H1 (cell line): ENCODE data around the gene SPATA6L. TPM values are rescaled to one million over a fixed set of nuclear protein-coding genes. Genes with fewer than 3 reads are reported as not detected.

Experiments
- CTCF ChIA-PET: fragments of 300-600 bp; sonication (Branson Sonifier 250); formaldehyde crosslinking; loops from one replicate; lab custom pipeline; 2021; ENCODE audit not compliant: partially characterized antibody; lab: Charles Lee
- POLR2A ChIA-PET: fragments of 300-600 bp; sonication (Branson Sonifier 250); formaldehyde crosslinking; loops from one replicate; lab custom pipeline; 2021; ENCODE audit warnings: inconsistent platforms; ENCODE audit not compliant: partially characterized antibody; lab: Charles Lee
- DNase-seq, 2 experiments: peaks; one replicate each; pipeline versions ENCODE4 v3.0.0 to v3.0.0-alpha.2; 2010 to 2022; ENCODE audit warnings: low spot score in 2 of 2, low read depth in 1 of 2, mixed read lengths in 1 of 2
- FAIRE-seq: peaks from 2 replicates; lab custom pipeline; 2011; peaks lifted over from hg19 to GRCh38; lab: Jason Lieb, UNC
- H2AFZ ChIP-seq: 2 replicates; pipeline ENCODE4 v1.8.1; 2012; ENCODE audit warnings: low read length, inconsistent platforms
- H2AK5ac ChIP-seq: 2 replicates; pipeline ENCODE4 v1.6.1; 2013; ENCODE audit warnings: low read depth, low read length
- H2BK120ac ChIP-seq: replicated peaks from 2 replicates; pipeline ENCODE3; 2013; ENCODE audit warnings: low read depth, low read length, inconsistent platforms
- H2BK12ac ChIP-seq: 2 replicates; pipeline ENCODE4 v1.6.1; 2013; ENCODE audit warnings: low read depth, low read length
- H2BK15ac ChIP-seq: 2 replicates; pipeline ENCODE4 v1.6.1; 2013; ENCODE audit warnings: low read length
- H2BK20ac ChIP-seq: 2 replicates; pipeline ENCODE4 v1.6.1; 2013; ENCODE audit warnings: low read length
- H2BK5ac ChIP-seq: 2 replicates; pipeline ENCODE4 v1.6.1; 2013; ENCODE audit warnings: low read depth, low read length
- H3K14ac ChIP-seq: 2 replicates; pipeline ENCODE4 v1.6.1; 2013; ENCODE audit warnings: inconsistent platforms; ENCODE audit not compliant: insufficient read length
- H3K18ac ChIP-seq: 2 replicates; pipeline ENCODE4 v1.6.1; 2013; ENCODE audit warnings: low read length; ENCODE audit errors: extremely low read depth
- H3K23ac ChIP-seq: 2 replicates; pipeline ENCODE4 v1.6.1; 2013; ENCODE audit warnings: inconsistent platforms; ENCODE audit not compliant: insufficient read length
- H3K23me2 ChIP-seq: 2 replicates; pipeline ENCODE4 v1.6.1; 2013; ENCODE audit warnings: low read depth, low read length
- H3K27ac ChIP-seq: 2 replicates; pipeline ENCODE4 v1.6.1; 2011; ENCODE audit warnings: low read depth, low read length, inconsistent platforms
- H3K27me3 ChIP-seq, 4 experiments: replicated peaks in 1 of 4; 1 replicate in 1 of 4; 2 replicates in 3 of 4; pipeline versions ENCODE4 v1.6.1 to v1.8.1; 2011 to 2013; ENCODE audit warnings: low read length in 3 of 4, mild to moderate bottlenecking in 3 of 4, inconsistent platforms in 2 of 4, mixed read lengths in 2 of 4, moderate library complexity in 1 of 4; ENCODE audit not compliant: control insufficient read depth in 3 of 4, insufficient read depth in 3 of 4; ENCODE audit errors: extremely low read depth in 1 of 4
- H3K36me3 ChIP-seq, 4 experiments: 2 replicates each; pipeline versions ENCODE4 v1.6.1 to v1.8.1; 2011 to 2013; ENCODE audit warnings: mild to moderate bottlenecking in 4 of 4, low read length in 3 of 4, moderate library complexity in 2 of 4, control low read depth in 1 of 4, inconsistent platforms in 1 of 4; ENCODE audit not compliant: insufficient read depth in 4 of 4, control insufficient read depth in 2 of 4
- H3K4ac ChIP-seq: replicated peaks from 2 replicates; pipeline ENCODE3; 2013; ENCODE audit warnings: low read length, low read depth, mixed read lengths, inconsistent platforms; ENCODE audit not compliant: insufficient read length
- H3K4me1 ChIP-seq, 4 experiments: replicated peaks in 1 of 4; 1 replicate in 1 of 4; 2 replicates in 3 of 4; pipeline versions ENCODE4 v1.6.1 to v1.8.1; 2011 to 2013; ENCODE audit warnings: low read length in 3 of 4, inconsistent platforms in 2 of 4, mixed read lengths in 1 of 4; ENCODE audit not compliant: insufficient read depth in 4 of 4, control insufficient read depth in 3 of 4
- H3K4me2 ChIP-seq, 2 experiments: 2 replicates each; pipeline versions ENCODE4 v1.6.1 to v1.8.1; 2011 to 2013; ENCODE audit warnings: low read depth in 2 of 2, low read length in 2 of 2, control low read depth in 1 of 2, inconsistent platforms in 1 of 2, mild to moderate bottlenecking in 1 of 2; ENCODE audit not compliant: insufficient read depth in 1 of 2
- H3K4me3 ChIP-seq, 4 experiments: fragments of 200-600, 300-600 bp in 1 of 4; sonication (generic), shearing (Covaris generic), sonication (Bioruptor Twin) in 1 of 4; 2 replicates each; pipeline versions ENCODE4 v1.5.1 to v1.8.1; 2011 to 2016; ENCODE audit warnings: low read length in 4 of 4, low read depth in 3 of 4, control low read depth in 2 of 4, inconsistent platforms in 2 of 4, mild to moderate bottlenecking in 2 of 4, mixed read lengths in 1 of 4, moderate library complexity in 1 of 4; ENCODE audit not compliant: insufficient read depth in 2 of 4; ENCODE audit errors: extremely low read depth in 1 of 4
- H3K56ac ChIP-seq: replicated peaks from 2 replicates; pipeline ENCODE3; 2013; ENCODE audit warnings: low read depth, mild to moderate bottlenecking, mixed read lengths, low read length, inconsistent platforms; ENCODE audit not compliant: insufficient read length
- H3K79me1 ChIP-seq: 2 replicates; pipeline ENCODE4 v1.6.1; 2013; ENCODE audit warnings: low read depth, low read length, control low read depth
- H3K79me2 ChIP-seq, 2 experiments: 2 replicates each; pipeline versions ENCODE4 v1.6.1 to v1.8.1; 2012 to 2013; ENCODE audit warnings: low read length in 2 of 2, mild to moderate bottlenecking in 2 of 2, inconsistent platforms in 1 of 2; ENCODE audit not compliant: insufficient read depth in 2 of 2, control insufficient read depth in 1 of 2
- H3K9ac ChIP-seq, 4 experiments: replicated peaks in 1 of 4; 1 replicate in 1 of 4; 2 replicates in 3 of 4; pipeline versions ENCODE4 v1.6.1 to v1.8.1; 2011 to 2013; ENCODE audit warnings: low read depth in 3 of 4, low read length in 3 of 4, control low read depth in 2 of 4, mild to moderate bottlenecking in 2 of 4, moderate library complexity in 2 of 4, inconsistent platforms in 1 of 4; ENCODE audit errors: extremely low read depth in 1 of 4
- H3K9me3 ChIP-seq, 2 experiments: 2 replicates each; pipeline versions ENCODE4 v1.6.1 to v1.8.1; 2012 to 2013; ENCODE audit warnings: mild to moderate bottlenecking in 2 of 2, moderate library complexity in 2 of 2, control low read depth in 1 of 2, inconsistent platforms in 1 of 2, low read depth in 1 of 2, low read length in 1 of 2, mixed read lengths in 1 of 2; ENCODE audit not compliant: insufficient read depth in 2 of 2
- H4K20me1 ChIP-seq, 2 experiments: replicated peaks in 1 of 2; 2 replicates each; pipeline versions ENCODE3 to v1.8.1; 2011 to 2013; ENCODE audit warnings: inconsistent platforms in 2 of 2, low read length in 2 of 2, mild to moderate bottlenecking in 1 of 2; ENCODE audit not compliant: insufficient read depth in 2 of 2, control insufficient read depth in 1 of 2
- H4K5ac ChIP-seq: 2 replicates; pipeline ENCODE4 v1.6.1; 2013; ENCODE audit warnings: low read length, low read depth, mixed read lengths, inconsistent platforms; ENCODE audit not compliant: insufficient read length
- H4K8ac ChIP-seq: 2 replicates; pipeline ENCODE4 v1.8.0; 2013; ENCODE audit warnings: mild to moderate bottlenecking, moderate library complexity, low read length, inconsistent platforms; ENCODE audit not compliant: insufficient read depth; ENCODE audit errors: extremely low read depth
- H4K91ac ChIP-seq: replicated peaks from 2 replicates; pipeline ENCODE3; 2013; ENCODE audit warnings: low read length, mixed read lengths, inconsistent platforms; ENCODE audit not compliant: insufficient read length
- ASH2L ChIP-seq: fragments of 200-600, 300-600 bp; sonication (generic); IDR thresholded peaks from one replicate; pipeline ENCODE4 v1.7.1; 2017; ENCODE audit warnings: low read length
- E2F6 ChIP-seq: IDR thresholded peaks from 2 replicates; pipeline ENCODE4 v1.6.1; 2012; ENCODE audit warnings: inconsistent platforms
- NANOG ChIP-seq: IDR thresholded peaks from 2 replicates; pipeline ENCODE4 v1.6.1; 2011; ENCODE audit warnings: low read length, low read depth, mild to moderate bottlenecking, inconsistent platforms; ENCODE audit not compliant: insufficient read depth, poor library complexity, severe bottlenecking
- PHF8 ChIP-seq: fragments of 200-600 bp; sonication (generic); conservative IDR thresholded peaks from 2 replicates; pipeline ENCODE4 v1.7.1; 2012; ENCODE audit warnings: low read depth, mild to moderate bottlenecking, inconsistent platforms, low read length, moderate library complexity
- POU5F1 ChIP-seq: IDR thresholded peaks from 2 replicates; pipeline ENCODE4 v1.6.1; 2011; ENCODE audit warnings: low read depth, mild to moderate bottlenecking, low read length, moderate library complexity
- RFX5 ChIP-seq: IDR thresholded peaks from 2 replicates; pipeline ENCODE4 v1.6.1; 2011; ENCODE audit warnings: low read depth, low read length, improper control_type of control experiment, borderline replicate concordance
- TAF1 ChIP-seq: IDR thresholded peaks from 2 replicates; pipeline ENCODE4 v1.6.1; 2011; ENCODE audit warnings: mild to moderate bottlenecking, low read depth, low read length
- TEAD4 ChIP-seq: IDR thresholded peaks from 2 replicates; pipeline ENCODE4 v1.6.1; 2012; ENCODE audit warnings: low read depth, low read length, inconsistent platforms, mixed read lengths
- WGBS, 2 experiments: shearing (Covaris generic) in 1 of 2; methylation state at CpG; one replicate each; pipeline versions ENCODE4 v1.1.6 to v1.1.7; 2013 to 2015; ENCODE audit warnings: low lambda C conversion rate in 2 of 2, mixed read lengths in 2 of 2, inconsistent platforms in 1 of 2, low coverage in 1 of 2, missing lambda C conversion rate in 1 of 2; ENCODE audit not compliant: insufficient replicate concordance in 2 of 2, insufficient coverage in 1 of 2, insufficient read length in 1 of 2; ENCODE audit errors: extremely low coverage in 1 of 2, missing lambda C conversion rate in 1 of 2; 5-methylcytosine and 5-hydroxymethylcytosine counted together
- polyA plus RNA-seq, 7 experiments: library from polyadenylated mRNA; depleted of rRNA in 3 of 7; stranded (reverse) in 5 of 7; unstranded in 2 of 7; fragments of >200 nt in 5 of 7; fragments of 200-250 nt in 2 of 7; gene quantifications; 1 replicate in 5 of 7; 2 replicates in 1 of 7; 4 replicates in 1 of 7; pipeline versions ENCODE4 v1.2.1 to v1.2.3, GENCODE V29; 2011 to 2013; ENCODE audit warnings: missing spikeins in 2 of 7, mixed read lengths in 2 of 7
- total RNA-seq: library from RNA; stranded (reverse); fragmentation: NEBNext Ultra II Directional; extraction: Animal tissue kit (Norgen Biotek cat#: 25700); gene quantifications from 2 replicates; pipeline ENCODE4 v1.2.1, GENCODE V29; 2021
- TF ChIP-seq, protein P1 (sequence below), 3 experiments: IDR thresholded peaks; 1 replicate in 2 of 3; 2 replicates in 1 of 3; pipeline versions ENCODE4 v1.5.1 to v1.6.1; 2011; ENCODE audit warnings: low read length in 3 of 3, mild to moderate bottlenecking in 3 of 3, inconsistent platforms in 2 of 3, low read depth in 1 of 3, moderate library complexity in 1 of 3; ENCODE audit not compliant: insufficient read depth in 1 of 3; ENCODE audit errors: control extremely low read depth in 1 of 3

The SPATA6L gene
- total and polyA plus RNA-seq, 2 of the 8 experiments (the other 6 are each of a cell fraction or from before 2014, with no cell fraction given): 0.57 to 1.1 TPM

DNA sequence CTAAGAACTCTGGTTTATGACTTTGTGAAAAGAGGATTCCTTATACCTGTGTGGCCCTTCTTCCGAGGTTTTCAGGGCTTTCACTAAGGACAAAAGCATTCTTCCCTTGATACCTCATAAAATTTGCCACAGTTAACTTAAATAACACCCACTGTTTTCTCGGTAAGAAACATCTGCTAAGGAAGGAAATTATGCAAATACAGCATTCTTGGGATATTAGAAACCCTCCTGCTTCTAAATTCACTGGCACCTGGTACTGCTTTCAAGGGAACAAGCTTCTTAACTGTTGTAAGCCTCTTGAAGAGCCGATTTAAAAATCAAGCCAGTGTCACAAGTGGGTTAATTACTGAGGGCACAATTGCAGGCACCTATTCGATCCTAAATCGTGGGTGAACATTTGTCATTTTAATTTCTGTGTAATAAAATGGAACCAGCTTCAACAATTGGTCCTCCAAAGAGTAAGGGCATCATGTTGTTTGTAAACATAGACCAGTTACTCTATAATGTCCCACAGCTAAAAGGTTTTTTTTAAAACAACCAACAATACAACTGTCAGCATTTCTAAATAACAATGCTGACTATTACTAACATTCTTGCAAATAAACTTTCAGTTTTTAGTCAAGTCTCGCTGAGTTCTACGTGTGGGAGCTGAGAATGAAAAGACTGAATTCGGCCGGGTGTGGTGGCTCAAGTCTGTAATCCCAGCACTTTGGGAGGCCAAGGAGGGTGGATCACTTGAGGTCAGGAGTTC lies 48.2 kb upstream of the SPATA6L start:
- Histone ChIP-seq H3K36me3 (peaks cover 5 to 37% (median 18%) of the 10 kb centered on the region in 4 experiments), H3K23me2 (peaks cover 5% of the 10 kb centered on the region; the same call in 1 of the 2 replicates), H3K56ac (no peak overlapping the region), H3K27ac (no peak overlapping the region), H3K79me2 (no peaks in the 10 kb centered on the region), H2BK20ac (no peak overlapping the region), H3K9me3 (no peaks in the 10 kb centered on the region), H3K18ac (no peak overlapping the region), H3K4me3 (no peak overlapping the region), H3K4me2 (no peak overlapping the region), H2BK120ac (no peak overlapping the region), H4K20me1 (no peaks in the 10 kb centered on the region), H4K8ac (no peak overlapping the region), H4K5ac (no peak overlapping the region), H3K4ac (no peak overlapping the region), H2BK15ac (no peak overlapping the region), H4K91ac (no peak overlapping the region), H2AK5ac (no peak overlapping the region), H3K4me1 (no peaks in the 10 kb centered on the region), H2AFZ (no peak overlapping the region), H3K79me1 (no peaks in the 10 kb centered on the region), H2BK5ac (no peak overlapping the region), H3K9ac (no peak overlapping the region), H2BK12ac (no peak overlapping the region), H3K27me3 (no peaks in the 10 kb centered on the region), H3K14ac (no peak overlapping the region), H3K23ac (no peak overlapping the region)
- FAIRE-seq (no peak), DNase-seq (no peak)
- CTCF ChIA-PET: interaction anchor here (1.2 kb wide), 1 partner anchor 13 kb away, joined by 4 read pairs; no protein-coding TSS in a partner anchor
- WGBS, 2 experiments: 84% methylated on average over 9 of the region's 9 CpGs; no CpG with 5 or more reads in 1 of the 2 experiments
- POLR2A ChIA-PET: no interaction called here
- TF ChIP-seq RFX5 (no peak), ASH2L (no peak), TAF1 (no peak), TEAD4 (no peak), POU5F1 (no peak), PHF8 (no peak), NANOG (no peak), E2F6 (no peak)
- TF ChIP-seq, protein P1, sequence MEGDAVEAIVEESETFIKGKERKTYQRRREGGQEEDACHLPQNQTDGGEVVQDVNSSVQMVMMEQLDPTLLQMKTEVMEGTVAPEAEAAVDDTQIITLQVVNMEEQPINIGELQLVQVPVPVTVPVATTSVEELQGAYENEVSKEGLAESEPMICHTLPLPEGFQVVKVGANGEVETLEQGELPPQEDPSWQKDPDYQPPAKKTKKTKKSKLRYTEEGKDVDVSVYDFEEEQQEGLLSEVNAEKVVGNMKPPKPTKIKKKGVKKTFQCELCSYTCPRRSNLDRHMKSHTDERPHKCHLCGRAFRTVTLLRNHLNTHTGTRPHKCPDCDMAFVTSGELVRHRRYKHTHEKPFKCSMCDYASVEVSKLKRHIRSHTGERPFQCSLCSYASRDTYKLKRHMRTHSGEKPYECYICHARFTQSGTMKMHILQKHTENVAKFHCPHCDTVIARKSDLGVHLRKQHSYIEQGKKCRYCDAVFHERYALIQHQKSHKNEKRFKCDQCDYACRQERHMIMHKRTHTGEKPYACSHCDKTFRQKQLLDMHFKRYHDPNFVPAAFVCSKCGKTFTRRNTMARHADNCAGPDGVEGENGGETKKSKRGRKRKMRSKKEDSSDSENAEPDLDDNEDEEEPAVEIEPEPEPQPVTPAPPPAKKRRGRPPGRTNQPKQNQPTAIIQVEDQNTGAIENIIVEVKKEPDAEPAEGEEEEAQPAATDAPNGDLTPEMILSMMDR (IDR thresholded peaks at IDR 0.05; ENCODE audit: control extremely low read depth in 1 of 3, insufficient read depth in 1 of 3, low read depth in 1 of 3, low read length in 3 of 3): no peak
